ENCODE data around the gene NPTXR.

Gene NPTXR

DNA sequence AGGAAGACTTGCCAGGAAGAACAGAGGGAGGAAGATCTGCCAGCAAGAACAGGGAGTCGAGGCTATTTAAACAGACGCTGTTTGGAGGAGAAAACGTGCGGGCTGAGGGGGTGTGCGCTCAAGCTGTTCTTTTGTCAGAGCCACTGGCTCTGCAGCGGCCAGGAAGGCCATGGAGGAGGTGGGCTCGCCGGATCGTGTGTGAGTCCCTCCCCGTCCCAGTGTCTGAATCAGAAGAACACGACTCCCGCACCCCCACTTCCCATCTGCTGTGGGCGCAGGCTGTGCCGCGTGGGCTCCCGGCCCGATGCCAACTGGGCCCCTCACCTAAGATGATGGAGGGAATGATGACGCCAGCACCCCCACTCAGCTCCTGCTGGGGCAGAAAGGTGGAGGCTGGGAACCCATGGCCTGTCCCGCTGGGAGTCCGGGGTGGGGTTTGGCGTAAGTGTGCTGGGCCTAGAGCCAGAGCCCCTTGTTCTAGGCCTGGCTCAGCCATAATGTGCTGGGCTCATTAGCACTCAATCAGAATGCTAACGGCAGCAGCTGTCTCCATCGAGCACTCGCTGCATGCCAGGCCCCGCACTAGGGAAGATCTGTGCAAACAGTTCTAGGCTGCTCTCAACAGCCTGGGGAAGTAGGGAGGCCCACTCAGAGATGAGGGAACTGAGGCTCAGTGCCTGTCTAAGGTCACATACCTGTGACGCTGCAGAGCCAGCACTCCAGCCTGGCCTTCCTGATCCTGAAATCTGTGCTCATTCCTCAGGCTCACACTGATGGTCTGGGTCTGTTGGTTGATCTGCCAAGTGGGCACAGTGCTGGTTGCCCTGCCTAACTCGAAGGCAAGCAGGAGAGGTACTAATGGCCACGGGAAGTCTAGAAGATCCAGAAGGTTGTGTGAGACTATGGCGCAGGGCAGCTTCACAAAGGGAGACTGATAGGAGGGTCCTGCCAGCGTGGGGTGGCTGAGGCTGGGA is 11.5 kb downstream of the NPTXR start:
- no peak for DNase-seq (ENCODE audit: low read depth)
- H3K4me3 ChIP-seq (ENCODE audit: low read depth, low read length): no peak overlapping the region
- TF ChIP-seq, protein P1, sequence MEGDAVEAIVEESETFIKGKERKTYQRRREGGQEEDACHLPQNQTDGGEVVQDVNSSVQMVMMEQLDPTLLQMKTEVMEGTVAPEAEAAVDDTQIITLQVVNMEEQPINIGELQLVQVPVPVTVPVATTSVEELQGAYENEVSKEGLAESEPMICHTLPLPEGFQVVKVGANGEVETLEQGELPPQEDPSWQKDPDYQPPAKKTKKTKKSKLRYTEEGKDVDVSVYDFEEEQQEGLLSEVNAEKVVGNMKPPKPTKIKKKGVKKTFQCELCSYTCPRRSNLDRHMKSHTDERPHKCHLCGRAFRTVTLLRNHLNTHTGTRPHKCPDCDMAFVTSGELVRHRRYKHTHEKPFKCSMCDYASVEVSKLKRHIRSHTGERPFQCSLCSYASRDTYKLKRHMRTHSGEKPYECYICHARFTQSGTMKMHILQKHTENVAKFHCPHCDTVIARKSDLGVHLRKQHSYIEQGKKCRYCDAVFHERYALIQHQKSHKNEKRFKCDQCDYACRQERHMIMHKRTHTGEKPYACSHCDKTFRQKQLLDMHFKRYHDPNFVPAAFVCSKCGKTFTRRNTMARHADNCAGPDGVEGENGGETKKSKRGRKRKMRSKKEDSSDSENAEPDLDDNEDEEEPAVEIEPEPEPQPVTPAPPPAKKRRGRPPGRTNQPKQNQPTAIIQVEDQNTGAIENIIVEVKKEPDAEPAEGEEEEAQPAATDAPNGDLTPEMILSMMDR (IDR thresholded peaks at IDR 0.05; ENCODE audit: low read depth, low read length, missing control alignments): no peak
- in situ Hi-C loops (cut with HindIII; ENCODE audit: low sequenced_read_pairs): no loop called here

DNA sequence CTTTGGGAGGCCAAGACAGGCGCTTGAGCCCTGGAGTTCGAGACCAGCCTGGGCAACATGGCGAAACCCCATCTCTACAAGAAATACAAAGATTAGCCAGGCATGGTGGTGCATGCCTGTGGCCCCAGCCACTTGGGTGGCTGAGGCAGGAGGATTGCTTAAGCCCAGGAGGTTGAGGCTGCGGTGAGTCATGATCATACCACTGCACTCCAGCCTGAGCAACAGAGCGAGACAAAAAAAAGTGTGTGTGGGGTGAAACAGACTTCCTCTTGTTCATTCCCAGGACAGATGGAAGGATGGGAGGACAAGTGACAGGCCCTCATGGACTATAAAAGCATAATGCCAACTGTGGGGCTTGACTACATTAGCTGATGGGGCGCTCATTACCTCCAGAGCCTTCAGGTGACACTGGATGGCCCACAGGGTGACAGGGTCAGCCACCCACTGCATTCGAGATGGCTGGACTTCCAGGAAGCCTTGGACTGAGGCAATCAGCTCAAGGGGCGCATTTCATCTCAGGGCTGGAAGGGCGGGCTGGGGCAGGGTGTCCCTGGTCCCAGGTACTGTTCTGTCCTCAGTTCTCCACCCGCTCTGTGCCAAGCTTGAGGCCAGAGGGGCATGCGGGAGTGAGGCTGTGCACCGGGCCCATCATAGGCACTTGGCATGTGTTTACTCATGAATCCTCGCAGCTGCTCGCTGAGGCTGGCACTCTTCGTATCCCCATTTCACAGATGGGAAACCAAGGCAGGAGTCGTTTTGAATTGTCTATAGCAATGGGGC is 12.5 kb downstream of the NPTXR start:
- no peak for DNase-seq (ENCODE audit: low read depth)
- in situ Hi-C loops (cut with HindIII; ENCODE audit: low sequenced_read_pairs): no loop called here
- H3K4me3 ChIP-seq (ENCODE audit: low read depth, low read length): no peak overlapping the region
- TF ChIP-seq, protein P1 (IDR thresholded peaks at IDR 0.05; ENCODE audit: low read depth, low read length, missing control alignments): no peak

DNA sequence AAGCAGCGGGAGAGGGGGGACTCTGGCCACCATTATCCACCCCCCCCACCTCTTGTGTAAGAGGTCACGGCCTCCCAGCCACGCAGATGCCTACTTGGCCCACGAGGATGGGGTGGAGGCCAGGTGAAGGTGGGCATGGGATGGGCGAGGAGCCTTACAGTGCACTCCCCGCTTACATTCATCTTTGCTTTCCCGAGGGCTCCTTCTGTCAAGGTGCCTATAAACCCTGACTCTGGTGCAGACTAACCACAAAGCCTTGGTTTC is 13.1 kb downstream of the NPTXR start:
- H3K4me3 ChIP-seq (ENCODE audit: low read depth, low read length): no peak overlapping the region
- TF ChIP-seq, protein P1 (IDR thresholded peaks at IDR 0.05; ENCODE audit: low read depth, low read length, missing control alignments): no peak
- DNase-seq (ENCODE audit: low read depth): no peak
- in situ Hi-C loops (cut with HindIII; ENCODE audit: low sequenced_read_pairs): no loop called here

DNA sequence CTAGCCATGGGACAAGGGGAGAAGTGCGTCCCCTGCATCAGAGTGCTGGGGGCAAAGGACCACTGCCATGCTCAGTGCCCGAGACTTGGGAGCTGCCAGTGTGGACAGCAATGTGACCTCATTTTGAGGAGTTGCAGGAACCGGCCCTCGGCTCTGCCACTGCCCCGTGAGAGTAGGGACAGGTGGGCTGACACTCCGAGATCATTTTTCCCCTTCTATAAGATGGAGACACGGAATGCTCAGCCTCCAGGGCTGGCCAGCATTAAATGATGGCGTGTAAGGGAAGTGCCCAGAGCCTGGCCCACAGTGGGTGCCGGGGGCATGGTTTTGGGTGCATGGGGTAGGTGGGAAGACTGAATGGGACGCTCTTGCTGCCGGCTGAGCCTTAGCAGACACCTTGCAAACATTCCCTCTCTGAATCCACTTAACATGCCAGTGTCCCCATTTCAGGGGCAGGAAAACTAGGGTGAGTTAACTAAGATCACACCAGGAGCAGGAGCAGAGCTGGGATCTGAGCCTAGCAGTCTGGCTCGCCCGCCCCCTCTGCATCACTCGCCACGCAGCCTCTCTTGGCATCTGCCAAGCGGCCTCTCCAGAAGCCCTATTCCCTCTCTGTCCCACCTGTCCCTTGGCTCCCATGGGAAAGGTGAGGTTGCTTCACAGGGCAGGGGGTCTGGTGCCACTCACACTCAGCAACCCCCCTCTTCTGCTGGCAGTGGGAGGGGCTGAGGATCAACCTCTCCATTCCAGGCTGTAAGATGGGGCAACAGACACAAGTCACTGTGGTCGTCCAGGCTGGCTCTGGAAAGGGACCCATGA is 13.6 kb downstream of the NPTXR start:
- H3K4me3 ChIP-seq (ENCODE audit: low read depth, low read length): no peak overlapping the region
- no peak for DNase-seq (ENCODE audit: low read depth)
- TF ChIP-seq, protein P1 (IDR thresholded peaks at IDR 0.05; ENCODE audit: low read depth, low read length, missing control alignments): no peak
- in situ Hi-C loops (cut with HindIII; ENCODE audit: low sequenced_read_pairs): no loop called here

DNA sequence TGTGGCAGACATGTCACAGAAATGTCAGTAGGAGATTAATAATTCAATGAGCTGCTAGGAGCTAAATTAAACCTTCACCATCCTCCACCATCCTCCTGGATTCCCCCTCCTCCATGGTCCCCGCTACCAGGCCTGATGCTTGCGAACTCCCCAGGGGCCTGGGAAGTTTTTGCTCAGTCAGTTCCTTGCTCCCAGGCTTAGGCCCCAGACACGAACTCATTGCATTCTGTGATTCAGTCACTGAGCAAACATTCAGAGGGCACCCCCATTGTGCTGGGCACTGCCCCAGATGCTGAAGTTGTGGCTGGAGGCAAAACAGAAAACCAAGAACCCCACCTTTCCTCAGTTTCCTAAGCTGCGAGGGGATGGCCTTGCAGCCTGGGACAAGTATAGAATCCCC is 14.3 kb downstream of the NPTXR start:
- DNase-seq (ENCODE audit: low read depth): no peak
- in situ Hi-C loops (cut with HindIII; ENCODE audit: low sequenced_read_pairs): no loop called here

More for the DNA sequence above, 14.3 kb downstream of the NPTXR start:
- no peak overlapping the region for H3K4me3 ChIP-seq (ENCODE audit: low read depth, low read length)
- TF ChIP-seq, protein P1 (IDR thresholded peaks at IDR 0.05; ENCODE audit: low read depth, low read length, missing control alignments): no peak

Measured in astrocyte of the cerebellum (primary cell).